ENCODE measurements around the gene NDUFB10.
A peak's percentile ranks its signal among the peaks of the same experiment; 100 is the strongest.
"Not testable (repeated sequence)": the region's sequence is repeated elsewhere in the genome, so short reads cannot be mapped to it uniquely, and the experiment has no call there.

NDUFB10 gene

GRCh38 chr16:1947369-1947670, 12.0 kb upstream of the NDUFB10 start:
- no peak for DNase-seq

- no peak for DNase-seq
Measured at GRCh38 chr16:1949507-1949906, 9.8 kb upstream of the NDUFB10 start.

- no peak for DNase-seq
Measured at GRCh38 chr16:1950047-1950446, 9.3 kb upstream of the NDUFB10 start.

GRCh38 chr16:1950559-1950958, 8.8 kb upstream of the NDUFB10 start:
- no peak for DNase-seq

GRCh38 chr16:1953734-1954133, 5.6 kb upstream of the NDUFB10 start:
- no peak for DNase-seq

GRCh38 chr16:1957434-1958142, 1.8 kb upstream of the NDUFB10 start:
- DNase-seq = not testable (repeated sequence)

- not testable (repeated sequence) for DNase-seq
Measured at GRCh38 chr16:1958143-1958491, 1.2 kb upstream of the NDUFB10 start.

- DNase-seq = no peak
Measured at GRCh38 chr16:1958715-1959268, 546 bp upstream of the NDUFB10 start.

- DNase-seq = no peak
Measured at GRCh38 chr16:1960665-1961630, 1.6 kb downstream of the NDUFB10 start.

- DNase-seq = no peak
Measured at GRCh38 chr16:1961651-1962067, 2.3 kb downstream of the NDUFB10 start.

- DNase-seq = not testable (repeated sequence)
Measured at GRCh38 chr16:1962161-1963153, 3.1 kb downstream of the NDUFB10 start.

GRCh38 chr16:1963806-1964505, 4.6 kb downstream of the NDUFB10 start:
- DNase-seq = no peak

GRCh38 chr16:1964506-1965395, 5.4 kb downstream of the NDUFB10 start, which contains the start of gene RPS2:
TSS of gene RPS2 (minus strand) at chr16:1964826. CDS start at chr16:1964625, 201 bp downstream.
- DNase-seq = peak; percentile 92

- no peak for DNase-seq
Measured at GRCh38 chr16:1965396-1966001, 6.2 kb downstream of the NDUFB10 start.

GRCh38 chr16:1966460-1966859, 7.1 kb downstream of the NDUFB10 start, which contains the start of gene RNF151:
TSS of gene RNF151 (plus strand) at chr16:1966856. CDS start at chr16:1966882, 26 bp downstream.
- DNase-seq = no peak

GRCh38 chr16:1968146-1968953, 9.0 kb downstream of the NDUFB10 start:
- DNase-seq = no peak

- DNase-seq = peak; percentile 68
Measured at GRCh38 chr16:1971796-1972489, 12.6 kb downstream of the NDUFB10 start, which contains the start of gene TBL3. TSS of gene TBL3 (plus strand) at chr16:1972053. CDS start at chr16:1972165, 112 bp downstream.

GRCh38 chr16:1972490-1972877, 13.1 kb downstream of the NDUFB10 start:
- DNase-seq = no peak

All from DMS79 (cell line).